Myocyte (in vitro differentiated cells): ENCODE data around the gene ENPP1. TPM values are rescaled to one million over a fixed set of nuclear protein-coding genes. Genes with fewer than 3 reads are reported as not detected.

Experiments used
- DNase-seq: peaks from one replicate; pipeline ENCODE4 v3.0.0-alpha.2; 2012; ENCODE audit warnings: low read depth
- total RNA-seq: library from RNA; depleted of rRNA; stranded (reverse); fragments of >200 nt; gene quantifications from 2 replicates; pipeline ENCODE4 v1.2.3, GENCODE V29; 2014

The ENPP1 gene
- total RNA-seq, 1 donor from 2014 or later, result 8.3 TPM

DNA sequence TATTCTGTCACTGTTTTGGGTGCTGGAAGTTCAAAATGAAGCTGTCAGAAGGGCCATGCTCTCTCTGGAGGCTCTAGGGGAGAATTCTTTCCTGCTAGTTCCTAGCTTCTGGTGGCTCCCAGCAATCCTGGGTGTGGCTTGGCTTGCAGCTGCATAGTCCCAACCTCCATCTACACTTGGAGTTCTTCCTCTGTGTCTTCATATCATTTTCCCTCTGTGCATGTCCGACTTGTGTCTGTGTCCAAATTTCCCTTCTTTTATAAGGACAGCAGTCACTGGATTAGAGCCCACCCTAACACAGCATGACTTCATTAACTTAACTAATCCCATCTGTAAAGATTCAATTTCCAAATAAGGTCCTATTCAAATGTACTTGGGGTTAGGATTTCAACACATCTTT, 23.3 kb upstream of the ENPP1 start:
- no peak for DNase-seq

GRCh38 chr6:131787079-131787478, 20.7 kb upstream of the ENPP1 start:
- no peak for DNase-seq

DNA sequence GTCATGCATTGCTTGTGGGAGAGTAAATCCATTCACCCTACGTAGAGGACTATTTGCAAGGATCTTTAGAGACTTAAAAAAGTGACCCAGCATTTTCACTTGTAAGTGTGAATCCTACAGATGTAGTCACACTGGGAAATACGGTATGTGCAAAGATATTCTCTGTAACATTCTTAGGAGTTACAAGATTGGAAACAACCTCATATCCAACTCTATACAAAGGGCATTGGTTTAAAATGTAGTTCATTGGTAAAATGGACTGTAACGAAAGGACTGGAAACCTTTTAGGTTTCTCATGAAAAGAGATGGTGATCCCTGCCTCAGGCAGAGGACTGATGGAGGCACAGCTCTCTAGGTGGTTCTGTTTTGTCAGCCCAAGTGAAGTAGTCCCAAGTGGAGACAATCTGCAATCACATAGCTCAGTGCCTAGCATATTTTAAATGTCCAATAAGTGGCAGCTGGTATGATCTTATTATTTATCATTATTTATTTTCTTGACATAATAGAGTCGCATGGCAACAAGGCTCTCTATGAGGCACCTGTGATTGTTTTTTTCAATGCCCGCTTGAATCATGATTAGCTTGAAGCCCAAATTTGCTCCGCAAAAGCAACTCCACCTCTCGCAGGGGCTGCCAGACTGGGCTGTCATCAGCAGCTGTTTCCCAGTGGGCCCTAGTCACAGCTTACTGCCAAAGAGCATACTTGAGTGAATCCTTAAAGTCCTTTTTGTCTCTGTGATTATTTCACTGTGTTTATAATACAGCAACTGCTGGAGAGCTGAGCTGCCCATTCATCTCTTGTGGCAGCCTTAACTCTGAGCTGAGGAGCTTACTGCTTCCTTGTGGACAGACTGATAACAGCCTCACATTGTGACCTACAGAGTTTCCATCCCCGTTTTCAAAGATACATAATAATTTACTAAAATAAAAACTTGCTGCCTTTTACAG, 19.8 kb upstream of the ENPP1 start:
- DNase-seq, result peak; percentile 89

GRCh38 chr6:131789219-131789618, 18.6 kb upstream of the ENPP1 start:
- DNase-seq, result no peak

DNA sequence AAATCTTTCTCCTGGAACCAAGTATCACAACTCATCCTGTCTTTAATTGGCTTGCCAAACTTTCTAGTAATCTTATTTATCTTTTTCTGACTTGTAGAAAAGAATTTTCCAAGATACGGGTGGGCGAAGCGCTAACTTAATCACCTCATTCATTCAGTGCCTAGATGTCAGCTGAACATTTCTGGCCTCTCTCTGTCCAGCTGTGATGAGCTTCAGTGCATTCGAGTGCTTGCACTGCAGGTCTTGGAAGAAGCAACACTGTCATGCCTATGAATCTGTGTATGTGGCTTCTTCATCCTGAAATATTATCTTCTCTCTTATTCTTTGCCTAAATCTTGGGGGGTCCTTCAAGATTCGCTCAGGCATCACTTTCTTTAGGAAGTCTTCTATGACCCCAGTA, 16.3 kb upstream of the ENPP1 start:
- DNase-seq, result no peak

DNA sequence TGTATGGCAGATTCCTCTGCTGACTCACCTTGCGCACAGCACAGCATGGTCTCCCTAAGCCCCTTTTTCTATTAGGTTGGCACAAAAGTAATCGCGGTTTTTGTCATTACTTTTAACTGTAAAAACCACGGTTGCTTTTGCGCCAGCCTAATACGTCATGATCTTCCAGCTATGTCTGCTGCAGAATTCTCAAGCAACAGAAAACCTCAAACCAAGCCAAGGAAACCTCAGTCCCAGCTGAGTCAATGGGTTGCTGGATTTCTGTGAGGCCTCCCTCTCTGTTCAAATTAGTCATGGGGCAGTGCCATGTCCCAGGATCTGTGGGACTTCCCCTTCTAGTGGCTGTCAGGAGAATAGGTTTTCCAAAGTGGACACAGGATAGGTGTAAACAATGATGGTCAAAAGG, 15.7 kb upstream of the ENPP1 start:
- peak; percentile 35 for DNase-seq

GRCh38 chr6:131795366-131795765, 12.5 kb upstream of the ENPP1 start:
- DNase-seq, result no peak

DNA sequence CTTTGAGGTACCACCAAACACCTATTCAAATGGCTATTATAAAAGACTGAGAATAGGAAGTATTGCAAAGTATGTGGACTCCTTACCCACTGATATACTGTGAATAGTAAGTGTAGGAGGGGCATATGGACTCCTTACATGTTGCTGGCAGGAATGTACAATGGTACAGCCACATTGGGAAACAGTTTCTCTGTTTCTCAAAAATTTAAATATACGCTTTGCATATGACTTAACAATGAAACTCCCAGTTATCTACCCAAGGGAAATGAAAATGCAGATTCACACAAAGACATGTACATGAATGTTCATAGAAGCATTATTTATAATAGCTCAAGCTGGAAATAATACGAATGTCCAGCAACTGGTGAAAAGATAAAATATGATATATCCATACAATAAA, 5.5 kb upstream of the ENPP1 start:
- DNase-seq, result no peak

DNA sequence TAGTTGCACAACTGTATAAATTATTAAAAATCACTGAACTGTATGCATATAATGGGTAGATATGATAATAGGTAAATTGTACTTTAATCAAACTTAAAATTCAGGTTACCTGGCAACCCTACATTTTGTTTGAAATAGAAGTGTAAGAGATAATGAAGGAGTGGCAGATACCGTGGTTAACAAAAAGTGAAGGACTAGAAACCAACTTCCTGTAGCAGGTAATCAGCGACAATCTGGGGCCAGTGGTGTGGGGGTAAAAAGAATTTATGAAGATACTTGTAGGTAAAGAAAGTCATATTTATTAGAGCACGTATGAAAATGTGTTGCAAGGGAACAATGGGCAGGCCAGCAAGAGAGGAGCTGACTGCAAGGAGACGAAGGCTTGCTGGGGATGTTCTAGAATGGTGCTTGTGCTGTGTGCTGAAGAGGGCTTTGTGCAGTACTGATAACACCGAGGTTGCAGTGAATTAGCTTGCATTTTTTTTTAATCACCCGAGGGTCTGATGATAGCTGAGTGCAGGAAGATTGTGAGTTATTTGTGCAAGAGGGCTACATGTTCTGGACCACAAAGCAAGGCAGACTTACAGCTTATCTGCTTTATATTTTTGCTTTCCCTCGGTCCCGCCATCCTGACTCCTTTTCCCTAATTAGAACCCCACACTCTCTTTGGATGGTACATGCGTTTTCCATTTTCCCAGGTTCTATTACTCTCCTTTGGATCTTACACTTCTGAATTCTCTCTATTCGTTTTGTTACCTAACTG, 4.6 kb upstream of the ENPP1 start:
- DNase-seq, result no peak

- no peak for DNase-seq
Observed at GRCh38 chr6:131804131-131804530, 3.7 kb upstream of the ENPP1 start.

DNA sequence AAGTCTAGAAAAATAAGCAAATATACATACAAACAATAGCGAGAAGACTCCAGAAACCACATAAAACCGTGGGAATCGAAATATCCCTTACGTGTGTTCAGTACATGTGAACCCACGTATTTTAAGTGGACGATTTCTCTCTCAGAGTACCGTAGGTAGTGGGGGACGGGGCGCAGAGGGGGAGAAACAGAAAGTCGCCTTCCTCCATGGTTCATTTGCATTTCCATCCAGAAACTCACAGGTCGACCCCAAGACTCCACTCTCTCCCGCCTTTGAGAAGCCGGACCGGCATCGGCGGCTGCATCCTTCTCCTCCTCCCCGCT, 538 bp upstream of the ENPP1 start:
- DNase-seq, result no peak

- DNase-seq, result no peak
Observed at GRCh38 chr6:131808460-131809269, 845 bp downstream of the ENPP1 start.

- no peak for DNase-seq
Observed at GRCh38 chr6:131811500-131811899, 3.7 kb downstream of the ENPP1 start.

DNA sequence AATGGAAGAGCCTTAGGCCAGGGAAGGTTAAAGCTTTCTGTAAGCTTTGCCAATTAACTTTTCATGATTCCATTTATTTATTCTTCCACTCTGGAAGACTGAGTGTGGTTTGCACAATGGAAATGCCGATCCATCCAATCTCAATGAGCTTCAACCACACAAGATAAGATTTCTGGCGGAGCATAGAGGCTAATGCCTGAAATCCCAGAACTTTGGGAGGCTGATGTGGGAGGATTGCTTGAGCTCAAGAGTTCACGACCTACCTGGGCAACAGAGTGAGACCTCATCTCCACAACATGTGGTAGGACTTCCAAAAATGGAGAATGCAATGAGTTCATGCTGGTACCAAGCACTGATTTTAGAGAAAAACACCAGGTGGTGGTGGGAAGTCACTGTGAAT, 6.2 kb downstream of the ENPP1 start:
- no peak for DNase-seq

DNA sequence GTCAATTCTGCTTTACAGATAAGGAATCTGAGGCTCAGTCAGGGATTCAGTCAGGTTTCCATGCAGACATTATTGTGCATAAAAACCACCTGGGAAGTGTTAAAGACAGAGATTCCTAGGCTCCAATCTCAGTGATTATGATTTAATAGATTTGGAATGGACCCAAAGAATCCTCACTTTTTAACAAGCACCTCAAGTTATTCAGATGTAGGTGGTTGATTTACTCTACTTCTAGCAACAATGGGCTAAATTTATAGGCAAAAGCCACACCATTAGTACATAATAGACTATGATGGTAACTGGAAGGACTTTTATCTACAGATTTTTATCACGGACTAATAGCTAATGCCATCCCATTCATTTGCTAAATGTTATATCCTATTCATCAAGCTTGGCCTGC, 9.0 kb downstream of the ENPP1 start:
- no peak for DNase-seq

DNA sequence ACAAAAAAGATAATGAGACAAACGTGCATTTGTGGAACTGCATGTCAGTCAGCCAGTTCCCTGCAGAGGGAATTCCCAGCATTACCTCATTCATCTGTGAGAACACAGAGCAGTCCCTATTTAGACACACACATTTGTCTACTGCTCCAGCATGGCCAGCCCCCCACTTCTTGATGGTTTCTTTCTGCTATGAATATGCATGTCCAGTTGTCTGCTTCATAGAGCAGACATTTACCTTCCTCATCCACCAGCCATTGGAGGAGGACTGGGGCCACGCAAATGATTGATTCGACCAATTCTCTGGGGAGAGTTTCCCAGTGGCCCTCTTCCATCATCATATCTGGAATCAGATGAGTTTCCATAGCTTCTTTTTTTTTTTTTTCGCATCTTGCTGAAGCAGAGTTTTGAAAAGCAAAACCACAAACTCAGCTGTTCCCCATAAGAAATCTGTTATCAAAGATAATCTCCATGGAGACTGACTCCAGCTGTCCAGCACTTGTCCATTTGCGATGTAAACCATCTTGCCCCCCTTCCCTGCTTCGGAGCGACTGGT, 11.8 kb downstream of the ENPP1 start:
- peak; percentile 86 for DNase-seq

GRCh38 chr6:131821010-131821807, 13.4 kb downstream of the ENPP1 start:
- DNase-seq, result no peak

DNA sequence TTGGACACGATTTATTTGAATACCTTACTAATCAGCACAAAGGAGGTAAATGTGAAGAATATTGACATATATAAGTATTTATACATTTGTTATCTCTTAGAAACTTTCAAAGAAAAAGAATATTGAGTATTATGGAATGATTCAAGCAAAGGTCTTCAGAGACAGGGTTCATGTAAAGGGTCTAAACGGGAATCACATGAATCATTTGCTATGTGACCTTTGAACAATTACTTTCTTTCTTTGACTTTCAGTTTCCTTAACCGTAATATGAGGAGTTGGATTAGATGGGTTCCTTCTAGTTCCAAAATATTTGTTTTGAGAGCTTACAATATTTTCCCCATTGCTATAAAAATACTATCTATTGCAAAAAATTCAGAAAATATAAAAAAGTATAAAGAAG, 14.3 kb downstream of the ENPP1 start:
- no peak for DNase-seq

GRCh38 chr6:131823276-131823902, 15.6 kb downstream of the ENPP1 start:
- no peak for DNase-seq

DNA sequence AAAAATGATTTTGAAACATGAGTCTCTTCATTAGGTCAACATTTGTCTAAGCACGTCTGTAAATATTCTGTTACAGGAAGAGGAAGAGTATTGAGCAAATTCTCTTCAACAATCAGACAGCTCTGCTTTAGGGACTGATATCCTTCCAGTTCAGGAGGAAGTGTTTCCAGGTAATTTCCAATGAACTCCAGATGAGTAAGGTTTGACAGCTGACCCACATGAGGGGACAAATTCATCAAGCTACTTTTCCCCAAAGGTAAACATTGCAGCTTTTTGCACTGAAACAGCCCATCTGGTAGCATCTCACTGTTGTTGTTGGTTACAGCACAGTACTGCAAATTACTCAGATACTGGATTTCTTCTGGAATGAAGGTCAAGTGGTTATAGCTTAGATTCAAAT, 18.1 kb downstream of the ENPP1 start:
- no peak for DNase-seq
